Neural progenitor cell (in vitro differentiated cells): Measurements from ENCODE around the gene FGD6. TPM values are rescaled to one million over a fixed set of nuclear protein-coding genes. Genes with fewer than 3 reads are reported as not detected.

Experiments used
- DNase-seq: peaks from one replicate; pipeline ENCODE4 v3.0.0-alpha.2; 2016; ENCODE audit warnings: low spot score
- H2AFZ ChIP-seq: fragments of 200-600 bp; sonication (generic); replicated peaks from 2 replicates; pipeline ENCODE4 v1.6.1; 2016; ENCODE audit warnings: antibody characterized with exemption
- H3F3A ChIP-seq: fragments of 200-600 bp; sonication (generic); 2 replicates; pipeline ENCODE4 v1.6.1; 2016; ENCODE audit warnings: antibody characterized with exemption, low read depth
- H3K27ac ChIP-seq: fragments of 200-600 bp; sonication (generic); 2 replicates; pipeline ENCODE4 v1.5.1; 2016; ENCODE audit warnings: mild to moderate bottlenecking
- H3K27me3 ChIP-seq: fragments of 200-600 bp; sonication (generic); 2 replicates; pipeline ENCODE4 v1.6.1; 2016; ENCODE audit warnings: mild to moderate bottlenecking, moderate library complexity
- H3K36me3 ChIP-seq: fragments of 200-600 bp; sonication (generic); 2 replicates; pipeline ENCODE4 v1.5.1; 2016
- H3K4me1 ChIP-seq: fragments of 200-600 bp; sonication (generic); 2 replicates; pipeline ENCODE4 v1.6.1; 2016; ENCODE audit warnings: mixed run types
- H3K4me2 ChIP-seq: fragments of 200-600 bp; sonication (generic); 2 replicates; pipeline ENCODE4 v1.6.1; 2016
- H3K4me3 ChIP-seq: fragments of 200-600 bp; sonication (generic); 2 replicates; pipeline ENCODE4 v1.5.1; 2016
- H3K79me2 ChIP-seq: fragments of 200-600 bp; sonication (generic); 2 replicates; pipeline ENCODE4 v1.6.1; 2016; ENCODE audit warnings: low read depth
- H3K9ac ChIP-seq: fragments of 200-600 bp; sonication (generic); 2 replicates; pipeline ENCODE4 v1.6.1; 2016
- H3K9me3 ChIP-seq: fragments of 200-600 bp; sonication (generic); 2 replicates; pipeline ENCODE4 v1.5.1; 2016; ENCODE audit warnings: low read depth
- H4K20me1 ChIP-seq: fragments of 200-600 bp; sonication (generic); 2 replicates; pipeline ENCODE4 v1.6.1; 2016; ENCODE audit warnings: low read depth
- H3K27ac Mint-ChIP-seq: 3 replicates; pipeline ENCODE4 v1.8.0; 2021; ENCODE audit warnings: mixed read lengths
- H3K27me3 Mint-ChIP-seq: 2 replicates; pipeline ENCODE4 v1.8.0; 2022; ENCODE audit warnings: low read depth, mild to moderate bottlenecking, inconsistent platforms, moderate library complexity, mixed read lengths; ENCODE audit not compliant: insufficient read depth
- H3K36me3 Mint-ChIP-seq: 3 replicates; pipeline ENCODE4 v1.8.0; 2021; ENCODE audit warnings: mixed read lengths
- H3K4me1 Mint-ChIP-seq: 3 replicates; pipeline ENCODE4 v1.8.0; 2021; ENCODE audit warnings: mixed read lengths
- H3K4me3 Mint-ChIP-seq: 3 replicates; pipeline ENCODE4 v1.8.0; 2021; ENCODE audit warnings: mild to moderate bottlenecking, moderate library complexity, mixed read lengths
- H3K9me3 Mint-ChIP-seq: 3 replicates; pipeline ENCODE4 v1.8.0; 2020; ENCODE audit warnings: mixed read lengths
- EZH2 ChIP-seq: fragments of 200-600 bp; sonication (generic); IDR thresholded peaks from 2 replicates; pipeline ENCODE4 v1.6.1; 2017; ENCODE audit warnings: antibody characterized with exemption, mild to moderate bottlenecking, moderate library complexity
- EZH2phosphoT487 ChIP-seq: fragments of 200-600 bp; sonication (generic); IDR thresholded peaks from 2 replicates; pipeline ENCODE4 v1.6.1; 2017; ENCODE audit warnings: antibody characterized with exemption
- total RNA-seq: library from RNA; depleted of rRNA; stranded (reverse); fragments of >200 nt; gene quantifications from 2 replicates; pipeline ENCODE4 v1.2.3, GENCODE V29; 2015; ENCODE audit warnings: low replicate concordance
- TF ChIP-seq, protein P1 (sequence below): fragments of 200-600 bp; sonication (generic); IDR thresholded peaks from 2 replicates; pipeline ENCODE4 v1.5.1; 2017; ENCODE audit warnings: antibody characterized with exemption, mild to moderate bottlenecking

FGD6 gene
- total RNA-seq, 1 donor from 2014 or later, result 32.0 TPM

DNA sequence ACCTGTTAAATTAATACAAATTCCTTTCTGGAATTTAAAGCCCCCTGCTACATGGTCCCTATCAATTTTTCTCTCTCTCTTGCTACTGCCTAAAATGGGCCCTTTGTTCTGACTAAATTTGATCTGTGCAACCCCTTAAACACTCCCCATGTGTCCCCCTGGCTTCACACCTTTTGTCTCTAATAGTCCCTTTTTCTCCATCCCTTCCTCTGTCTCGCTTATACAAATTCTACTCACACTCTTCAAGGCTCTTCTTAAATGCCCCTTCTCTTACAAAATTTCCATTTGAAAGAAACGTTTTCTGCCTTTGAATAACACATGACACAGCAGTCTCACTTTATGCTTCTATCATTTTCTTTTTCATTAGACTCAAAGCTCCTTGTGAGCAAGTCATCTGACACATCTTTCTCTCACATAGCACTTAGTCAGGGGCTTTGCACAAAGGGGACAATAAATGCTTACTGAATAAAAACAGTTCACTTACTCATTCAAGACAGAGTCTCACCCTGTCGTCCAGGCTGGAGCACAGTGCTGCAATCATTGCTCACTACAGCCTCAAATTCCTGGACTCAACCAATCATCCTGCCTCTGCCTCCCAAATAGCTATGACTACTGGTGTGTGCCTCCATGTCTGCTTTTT lies 102.4 kb downstream of the FGD6 start:
- Histone ChIP-seq H3K9ac (no peak overlapping the region), H3F3A (no peaks in the 10 kb centered on the region), H3K36me3 (no peaks in the 10 kb centered on the region), H3K79me2 (no peaks in the 10 kb centered on the region), H3K27me3 (no peaks in the 10 kb centered on the region), H3K9me3 (no peaks in the 10 kb centered on the region), H3K27ac (no peak overlapping the region), H3K4me3 (no peak overlapping the region), H3K4me1 (peaks cover 6% of the 10 kb centered on the region), H3K4me2 (no peak overlapping the region), H2AFZ (no peak overlapping the region), H4K20me1 (no peaks in the 10 kb centered on the region)
- Mint-ChIP-seq H3K27me3 (peaks cover 4% of the 10 kb centered on the region), H3K4me3 (no peak overlapping the region), H3K36me3 (peaks cover 27% of the 10 kb centered on the region), H3K9me3 (no peaks in the 10 kb centered on the region), H3K4me1 (peaks cover 4% of the 10 kb centered on the region), H3K27ac (peak overlapping the region; percentile 22)
- TF ChIP-seq, protein P1, sequence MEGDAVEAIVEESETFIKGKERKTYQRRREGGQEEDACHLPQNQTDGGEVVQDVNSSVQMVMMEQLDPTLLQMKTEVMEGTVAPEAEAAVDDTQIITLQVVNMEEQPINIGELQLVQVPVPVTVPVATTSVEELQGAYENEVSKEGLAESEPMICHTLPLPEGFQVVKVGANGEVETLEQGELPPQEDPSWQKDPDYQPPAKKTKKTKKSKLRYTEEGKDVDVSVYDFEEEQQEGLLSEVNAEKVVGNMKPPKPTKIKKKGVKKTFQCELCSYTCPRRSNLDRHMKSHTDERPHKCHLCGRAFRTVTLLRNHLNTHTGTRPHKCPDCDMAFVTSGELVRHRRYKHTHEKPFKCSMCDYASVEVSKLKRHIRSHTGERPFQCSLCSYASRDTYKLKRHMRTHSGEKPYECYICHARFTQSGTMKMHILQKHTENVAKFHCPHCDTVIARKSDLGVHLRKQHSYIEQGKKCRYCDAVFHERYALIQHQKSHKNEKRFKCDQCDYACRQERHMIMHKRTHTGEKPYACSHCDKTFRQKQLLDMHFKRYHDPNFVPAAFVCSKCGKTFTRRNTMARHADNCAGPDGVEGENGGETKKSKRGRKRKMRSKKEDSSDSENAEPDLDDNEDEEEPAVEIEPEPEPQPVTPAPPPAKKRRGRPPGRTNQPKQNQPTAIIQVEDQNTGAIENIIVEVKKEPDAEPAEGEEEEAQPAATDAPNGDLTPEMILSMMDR, result no peak
- TF ChIP-seq EZH2phosphoT487, result no peak
- no peak for TF ChIP-seq EZH2
- no peak for DNase-seq

DNA sequence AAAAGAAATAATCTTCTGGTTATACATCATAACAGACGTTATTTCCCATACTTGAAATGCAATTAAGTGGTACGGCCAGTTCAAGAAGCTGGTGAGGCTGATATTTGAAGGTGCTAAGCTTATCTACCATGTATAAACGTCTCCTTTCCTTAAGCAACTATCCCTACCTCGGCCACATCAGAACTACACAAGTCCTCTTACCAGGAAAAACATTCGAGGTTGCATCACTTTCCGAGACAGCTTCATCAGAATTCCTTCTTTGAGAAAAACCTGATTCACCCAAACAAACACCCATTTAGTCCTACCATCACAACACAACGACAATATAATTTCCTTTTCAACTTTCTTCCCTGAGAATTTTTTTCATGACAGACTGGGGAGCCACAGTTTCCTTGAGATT lies 109.9 kb downstream of the FGD6 start:
- no peak overlapping the region for H3K9ac ChIP-seq
- TF ChIP-seq, protein P1, result no peak
- TF ChIP-seq EZH2phosphoT487 (no peak), EZH2 (no peak)
- H3K4me2 ChIP-seq, result no peak overlapping the region
- H3K27me3 ChIP-seq, result no peaks in the 10 kb centered on the region
- H2AFZ ChIP-seq, result no peak overlapping the region
- Mint-ChIP-seq H3K4me1 (no peaks in the 10 kb centered on the region), H3K36me3 (peaks cover 41% of the 10 kb centered on the region), H3K27me3 (peaks cover 4% of the 10 kb centered on the region), H3K4me3 (no peak overlapping the region), H3K9me3 (no peaks in the 10 kb centered on the region), H3K27ac (no peak overlapping the region)
- no peak overlapping the region for H3K4me3 ChIP-seq
- no peaks in the 10 kb centered on the region for H3K9me3 ChIP-seq
- no peak overlapping the region for H3K27ac ChIP-seq
- no peaks in the 10 kb centered on the region for H3F3A ChIP-seq
- no peak for DNase-seq
- H3K4me1 ChIP-seq, result no peaks in the 10 kb centered on the region
- no peaks in the 10 kb centered on the region for H4K20me1 ChIP-seq
- H3K36me3 ChIP-seq, result no peaks in the 10 kb centered on the region
- no peaks in the 10 kb centered on the region for H3K79me2 ChIP-seq

DNA sequence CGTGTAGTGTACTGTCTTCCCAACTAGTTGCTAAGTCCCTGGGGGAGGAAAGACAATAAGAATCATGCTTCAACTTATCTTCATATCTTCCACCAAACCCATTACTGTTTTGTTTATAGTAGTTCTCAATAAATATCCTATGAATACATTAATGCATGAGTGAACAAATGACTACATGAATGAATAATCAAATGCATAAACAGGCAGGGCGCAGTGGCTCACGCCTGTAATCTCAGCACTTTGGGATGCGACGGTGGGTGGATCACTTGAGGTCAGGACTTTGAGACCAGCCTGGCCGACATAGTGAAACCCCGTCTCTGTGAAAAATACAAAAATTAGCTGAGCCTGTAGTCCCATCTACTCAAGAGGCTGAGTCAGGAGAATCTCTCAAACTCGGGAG lies 111.7 kb downstream of the FGD6 start:
- no peaks in the 10 kb centered on the region for H3K79me2 ChIP-seq
- H3K4me2 ChIP-seq, result no peak overlapping the region
- H3K9me3 Mint-ChIP-seq, result no peaks in the 10 kb centered on the region
- H2AFZ ChIP-seq, result no peak overlapping the region
- H3K27ac Mint-ChIP-seq, result no peak overlapping the region
- H3K27me3 ChIP-seq, result no peaks in the 10 kb centered on the region
- no peaks in the 10 kb centered on the region for H3K4me1 ChIP-seq
- no peak overlapping the region for H3K9ac ChIP-seq
- TF ChIP-seq, protein P1, result no peak
- no peak for TF ChIP-seq EZH2phosphoT487
- no peak for TF ChIP-seq EZH2
- DNase-seq, result no peak
- no peaks in the 10 kb centered on the region for H3K36me3 ChIP-seq
- peaks cover 34% of the 10 kb centered on the region for H3K36me3 Mint-ChIP-seq
- H3K4me1 Mint-ChIP-seq, result no peaks in the 10 kb centered on the region
- H4K20me1 ChIP-seq, result no peaks in the 10 kb centered on the region
- H3F3A ChIP-seq, result no peaks in the 10 kb centered on the region
- no peaks in the 10 kb centered on the region for H3K9me3 ChIP-seq
- H3K4me3 Mint-ChIP-seq, result no peak overlapping the region
- H3K4me3 ChIP-seq, result no peak overlapping the region
- no peak overlapping the region for H3K27ac ChIP-seq
- H3K27me3 Mint-ChIP-seq, result peaks cover 6% of the 10 kb centered on the region
